Measurements from ENCODE around the gene KDR.

DNA sequence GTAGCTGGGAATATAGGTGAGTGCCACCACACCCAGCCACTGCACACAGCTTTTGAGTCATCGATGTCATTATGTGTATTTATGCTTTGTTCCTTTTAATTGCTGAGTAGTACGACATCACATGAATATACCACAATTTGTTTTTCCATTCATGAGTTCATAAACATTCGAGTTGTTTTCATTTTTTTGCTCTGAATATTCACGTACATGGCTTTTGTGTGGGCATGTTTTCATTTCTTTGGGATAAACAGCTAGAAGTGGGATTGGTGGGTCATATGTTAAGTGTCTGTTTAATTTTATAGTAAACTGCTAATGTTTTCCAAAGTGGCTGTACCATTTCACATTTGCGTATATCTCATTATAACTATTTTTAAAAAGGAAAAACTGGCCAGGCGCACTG is 45.1 kb upstream of the KDR start:
- TF ChIP-seq POLR2A (IDR thresholded peaks at IDR 0.05): no peak
- TF ChIP-seq, protein P1, sequence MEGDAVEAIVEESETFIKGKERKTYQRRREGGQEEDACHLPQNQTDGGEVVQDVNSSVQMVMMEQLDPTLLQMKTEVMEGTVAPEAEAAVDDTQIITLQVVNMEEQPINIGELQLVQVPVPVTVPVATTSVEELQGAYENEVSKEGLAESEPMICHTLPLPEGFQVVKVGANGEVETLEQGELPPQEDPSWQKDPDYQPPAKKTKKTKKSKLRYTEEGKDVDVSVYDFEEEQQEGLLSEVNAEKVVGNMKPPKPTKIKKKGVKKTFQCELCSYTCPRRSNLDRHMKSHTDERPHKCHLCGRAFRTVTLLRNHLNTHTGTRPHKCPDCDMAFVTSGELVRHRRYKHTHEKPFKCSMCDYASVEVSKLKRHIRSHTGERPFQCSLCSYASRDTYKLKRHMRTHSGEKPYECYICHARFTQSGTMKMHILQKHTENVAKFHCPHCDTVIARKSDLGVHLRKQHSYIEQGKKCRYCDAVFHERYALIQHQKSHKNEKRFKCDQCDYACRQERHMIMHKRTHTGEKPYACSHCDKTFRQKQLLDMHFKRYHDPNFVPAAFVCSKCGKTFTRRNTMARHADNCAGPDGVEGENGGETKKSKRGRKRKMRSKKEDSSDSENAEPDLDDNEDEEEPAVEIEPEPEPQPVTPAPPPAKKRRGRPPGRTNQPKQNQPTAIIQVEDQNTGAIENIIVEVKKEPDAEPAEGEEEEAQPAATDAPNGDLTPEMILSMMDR (IDR thresholded peaks at IDR 0.05): no peak
